ENCODE data around the gene PDE6H. TPM values are rescaled to one million over a fixed set of nuclear protein-coding genes. Genes with fewer than 3 reads are reported as not detected.

Gene PDE6H
- total RNA-seq, 2 experiments from 2014 or later: not detected

GRCh38 chr12:14999695-15000365, 27.0 kb downstream of the PDE6H start:
- H3K36me3 Mint-ChIP-seq: no peaks in the 10 kb centered on the region
- POLR2A ChIA-PET: no interaction called here
- no peak overlapping the region for H3K27ac Mint-ChIP-seq
- no peak for ATAC-seq (ENCODE audit: low read depth)
- no peaks in the 10 kb centered on the region for H3K9me3 Mint-ChIP-seq
- H3K4me3 Mint-ChIP-seq: no peak overlapping the region
- DNase-seq: no peak
- H3K4me1 Mint-ChIP-seq: peaks cover 8% of the 10 kb centered on the region
- peaks cover 38% of the 10 kb centered on the region for H3K27me3 Mint-ChIP-seq

DNA sequence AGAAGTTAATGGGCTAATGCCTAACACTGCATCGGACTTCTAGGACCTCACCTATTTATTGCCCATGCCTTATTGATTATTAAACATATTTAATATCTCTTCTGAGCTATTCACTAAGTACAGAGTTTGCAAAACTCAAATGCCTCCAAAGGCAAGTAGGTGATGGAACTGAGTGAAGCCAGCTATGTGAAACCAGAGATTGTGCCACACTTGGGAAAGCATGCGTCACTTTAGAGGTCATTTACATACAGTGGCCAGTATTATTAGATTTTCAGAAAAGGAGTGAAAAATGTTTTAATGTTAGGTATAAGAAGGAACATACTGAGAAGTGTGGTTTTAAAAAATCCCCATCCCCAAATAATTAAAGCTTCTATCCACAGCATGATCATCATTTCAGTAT, 27.7 kb downstream of the PDE6H start:
- H3K27me3 Mint-ChIP-seq: peaks cover 39% of the 10 kb centered on the region
- no peaks in the 10 kb centered on the region for H3K36me3 Mint-ChIP-seq
- H3K4me1 Mint-ChIP-seq: peaks cover under 1% of the 10 kb centered on the region
- POLR2A ChIA-PET: no interaction called here
- H3K4me3 Mint-ChIP-seq: no peak overlapping the region
- DNase-seq: no peak
- no peak overlapping the region for H3K27ac Mint-ChIP-seq
- no peak for ATAC-seq (ENCODE audit: low read depth)
- H3K9me3 Mint-ChIP-seq: no peaks in the 10 kb centered on the region

- Mint-ChIP-seq H3K27me3 (peaks cover 44% of the 10 kb centered on the region), H3K36me3 (no peaks in the 10 kb centered on the region), H3K4me1 (no peaks in the 10 kb centered on the region), H3K9me3 (no peaks in the 10 kb centered on the region), H3K27ac (no peak overlapping the region), H3K4me3 (no peak overlapping the region)
- POLR2A ChIA-PET: no interaction called here
- ATAC-seq (ENCODE audit: low read depth) (no peak), DNase-seq (no peak)
Observed at GRCh38 chr12:15001733-15002382, 29.0 kb downstream of the PDE6H start.

DNA sequence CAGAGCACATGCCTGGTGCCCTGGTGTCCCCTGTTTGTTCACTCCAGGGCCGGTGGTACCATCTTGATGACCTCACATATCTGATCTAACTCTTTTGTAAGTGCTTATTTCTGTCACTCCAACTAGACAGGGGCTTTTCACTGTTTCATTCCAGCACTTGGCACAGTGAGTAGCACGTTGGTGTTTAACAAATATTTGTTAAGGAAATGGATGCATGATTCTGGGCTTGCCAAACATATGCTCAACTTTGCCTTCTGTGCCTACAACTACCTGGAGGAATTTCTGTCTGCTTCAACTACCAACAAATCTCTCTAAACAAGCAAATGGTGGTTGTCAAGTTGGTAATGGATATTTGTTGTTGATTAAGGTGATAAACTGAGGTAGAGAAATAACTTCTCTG, 31.6 kb downstream of the PDE6H start:
- ATAC-seq (ENCODE audit: low read depth) (no peak), DNase-seq (no peak)
- Mint-ChIP-seq H3K9me3 (no peaks in the 10 kb centered on the region), H3K27me3 (peaks cover 42% of the 10 kb centered on the region), H3K4me3 (no peak overlapping the region), H3K4me1 (no peaks in the 10 kb centered on the region), H3K27ac (no peak overlapping the region), H3K36me3 (no peaks in the 10 kb centered on the region)
- POLR2A ChIA-PET: no interaction called here

DNA sequence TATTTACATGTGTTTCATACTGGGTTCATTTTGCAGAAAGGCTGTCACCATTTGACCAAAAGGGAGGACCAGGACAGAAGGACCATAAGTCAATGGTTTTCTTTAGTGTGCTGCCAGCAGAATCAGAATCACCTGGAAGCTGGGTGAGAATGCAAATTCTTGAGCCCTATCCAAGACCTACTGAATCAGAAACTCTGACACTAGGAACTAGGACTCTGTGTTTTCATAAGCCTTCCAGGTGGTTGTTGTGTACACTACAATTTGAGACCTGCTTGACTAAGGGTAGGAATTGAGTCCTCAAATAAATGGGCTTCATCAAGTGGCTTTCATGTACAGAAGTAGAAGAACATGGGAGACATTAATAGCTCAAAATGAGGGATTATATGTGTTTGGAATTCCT, 32.2 kb downstream of the PDE6H start:
- H3K27ac Mint-ChIP-seq: no peak overlapping the region
- DNase-seq: no peak
- no peaks in the 10 kb centered on the region for H3K9me3 Mint-ChIP-seq
- POLR2A ChIA-PET: no interaction called here
- H3K4me1 Mint-ChIP-seq: no peaks in the 10 kb centered on the region
- no peak overlapping the region for H3K4me3 Mint-ChIP-seq
- no peak for ATAC-seq (ENCODE audit: low read depth)
- H3K27me3 Mint-ChIP-seq: peaks cover 44% of the 10 kb centered on the region
- no peaks in the 10 kb centered on the region for H3K36me3 Mint-ChIP-seq

GRCh38 chr12:15007551-15007950, 34.7 kb downstream of the PDE6H start:
- H3K27me3 Mint-ChIP-seq: peaks cover 29% of the 10 kb centered on the region
- POLR2A ChIA-PET: no interaction called here
- no peaks in the 10 kb centered on the region for H3K36me3 Mint-ChIP-seq
- ATAC-seq (ENCODE audit: low read depth) (no peak), DNase-seq (no peak)
- H3K4me1 Mint-ChIP-seq: no peaks in the 10 kb centered on the region
- H3K4me3 Mint-ChIP-seq: no peak overlapping the region
- H3K9me3 Mint-ChIP-seq: no peaks in the 10 kb centered on the region
- no peak overlapping the region for H3K27ac Mint-ChIP-seq

DNA sequence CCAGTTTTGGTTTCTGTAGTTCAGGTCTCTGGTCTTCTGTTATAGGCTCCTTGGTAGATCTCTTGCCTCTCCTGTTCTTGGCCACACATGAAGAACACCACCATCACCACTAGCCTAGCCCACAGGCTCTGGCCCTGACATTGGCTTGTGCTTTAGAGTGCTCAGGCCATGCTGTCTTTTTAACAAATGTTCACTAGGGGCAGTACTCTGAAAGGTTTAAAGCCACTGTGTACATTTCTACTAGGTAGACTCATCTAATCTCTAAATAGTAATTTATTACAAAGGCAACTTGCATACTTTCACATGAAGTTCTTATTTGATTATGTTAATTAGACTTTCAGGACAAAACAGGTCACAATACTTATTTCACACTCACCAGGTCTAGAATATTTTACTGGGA, 38.3 kb downstream of the PDE6H start:
- no peak overlapping the region for H3K4me3 Mint-ChIP-seq
- no peaks in the 10 kb centered on the region for H3K9me3 Mint-ChIP-seq
- peak; percentile 26 for ATAC-seq (ENCODE audit: low read depth)
- POLR2A ChIA-PET: no interaction called here
- no peaks in the 10 kb centered on the region for H3K36me3 Mint-ChIP-seq
- H3K4me1 Mint-ChIP-seq: no peaks in the 10 kb centered on the region
- no peak overlapping the region for H3K27ac Mint-ChIP-seq
- no peak for DNase-seq
- H3K27me3 Mint-ChIP-seq: peaks cover 15% of the 10 kb centered on the region

DNA sequence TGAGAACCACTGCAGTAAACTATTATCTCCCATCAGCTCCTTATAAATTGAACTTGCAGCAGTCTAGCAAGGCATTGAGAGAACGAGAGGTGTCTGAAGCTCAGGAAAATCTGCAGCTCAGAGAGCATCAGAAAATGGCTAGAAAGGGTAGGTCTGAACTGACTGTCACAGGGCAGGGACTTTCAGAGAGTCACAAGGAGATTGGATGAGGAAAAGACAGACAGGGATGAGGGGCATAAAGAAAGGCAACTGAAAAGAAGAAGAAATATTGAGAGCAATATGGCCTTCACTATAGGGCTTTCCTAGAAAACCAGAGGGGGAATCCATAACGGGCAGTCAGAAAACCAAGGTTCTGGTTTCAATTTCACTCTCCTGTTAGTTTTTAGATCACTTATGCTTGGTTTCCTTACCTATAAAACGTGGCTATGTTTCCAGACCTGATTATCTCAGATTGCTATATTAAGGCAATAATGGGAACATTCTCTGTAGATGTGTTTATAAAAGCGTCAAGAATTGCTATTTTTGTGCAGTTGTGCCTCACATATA, 40.9 kb downstream of the PDE6H start:
- Mint-ChIP-seq H3K4me1 (no peaks in the 10 kb centered on the region), H3K4me3 (no peak overlapping the region), H3K27ac (no peak overlapping the region), H3K27me3 (peaks cover 7% of the 10 kb centered on the region), H3K9me3 (no peaks in the 10 kb centered on the region), H3K36me3 (no peaks in the 10 kb centered on the region)
- ATAC-seq (ENCODE audit: low read depth) (peak; percentile 39), DNase-seq (no peak)
- POLR2A ChIA-PET: no interaction called here

DNA sequence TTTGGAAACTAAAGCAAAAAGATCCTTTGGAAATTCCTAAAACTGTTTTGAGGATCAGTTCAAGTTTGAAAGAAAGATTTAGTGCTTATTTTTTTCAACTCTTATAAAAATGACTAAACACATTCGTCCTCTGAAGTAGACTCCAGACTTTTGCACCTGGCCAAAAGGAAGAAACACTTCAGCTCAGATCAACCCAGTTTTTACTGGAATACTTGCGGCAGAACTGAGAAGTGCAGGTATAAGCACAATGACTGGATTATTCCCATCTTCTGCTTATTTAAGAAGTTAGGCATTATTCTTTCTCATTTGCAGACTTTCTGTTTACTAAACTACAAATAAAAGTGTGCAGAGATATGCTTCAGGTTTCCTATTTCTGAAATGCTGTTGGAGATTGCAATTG, 41.9 kb downstream of the PDE6H start:
- Mint-ChIP-seq H3K4me1 (no peaks in the 10 kb centered on the region), H3K4me3 (no peak overlapping the region), H3K9me3 (no peaks in the 10 kb centered on the region), H3K27ac (no peak overlapping the region), H3K27me3 (peaks cover 5% of the 10 kb centered on the region), H3K36me3 (no peaks in the 10 kb centered on the region)
- POLR2A ChIA-PET: no interaction called here
- DNase-seq: no peak
- ATAC-seq (ENCODE audit: low read depth): no peak

GRCh38 chr12:15015121-15015520, 42.3 kb downstream of the PDE6H start:
- Mint-ChIP-seq H3K9me3 (no peaks in the 10 kb centered on the region), H3K36me3 (no peaks in the 10 kb centered on the region), H3K4me3 (no peak overlapping the region), H3K27ac (no peak overlapping the region), H3K4me1 (no peaks in the 10 kb centered on the region), H3K27me3 (peaks cover 5% of the 10 kb centered on the region)
- DNase-seq (no peak), ATAC-seq (ENCODE audit: low read depth) (no peak)
- POLR2A ChIA-PET: no interaction called here

GRCh38 chr12:15020156-15020555, 47.3 kb downstream of the PDE6H start:
- no peak for ATAC-seq (ENCODE audit: low read depth)
- peaks cover 3% of the 10 kb centered on the region for H3K27me3 Mint-ChIP-seq
- H3K27ac Mint-ChIP-seq: no peak overlapping the region
- H3K4me3 Mint-ChIP-seq: no peak overlapping the region
- no peaks in the 10 kb centered on the region for H3K36me3 Mint-ChIP-seq
- no peak for DNase-seq
- no peaks in the 10 kb centered on the region for H3K4me1 Mint-ChIP-seq
- POLR2A ChIA-PET: no interaction called here
- peaks cover 2% of the 10 kb centered on the region for H3K9me3 Mint-ChIP-seq

Other genes with a start within 250 kb of the PDE6H start
- 10 to 100 TPM; 90.9 to 98.0 TPM for gene WBP11, start 169.6 kb upstream of the PDE6H start, total RNA-seq
- 1 to 10 TPM; 1.3 to 1.6 TPM for gene C12orf60, start 169.4 kb upstream of the PDE6H start, total RNA-seq
- not detected for gene SMCO3, start 158.9 kb upstream of the PDE6H start, total RNA-seq
- not detected for gene ART4, start 129.5 kb upstream of the PDE6H start, total RNA-seq
- under 1 TPM; 0.44 to 0.60 TPM for gene MGP, start 87.2 kb upstream of the PDE6H start, total RNA-seq
- 10 to 100 TPM; 10.1 to 11.8 TPM for gene ERP27, start 34.5 kb upstream of the PDE6H start, total RNA-seq
- 1,000 to 10,000 TPM; 1,212 to 1,244 TPM for gene ARHGDIB, start 11.4 kb upstream of the PDE6H start, total RNA-seq
- not detected for gene RERG, start 248.4 kb downstream of the PDE6H start, total RNA-seq